Measurements from ENCODE around the gene DCST2. TPM values are rescaled to one million over a fixed set of nuclear protein-coding genes. Genes with fewer than 3 reads are reported as not detected.
"Not testable (repeated sequence)": the region's sequence is repeated elsewhere in the genome, so short reads cannot be mapped to it uniquely, and the experiment has no call there.

Gene DCST2
- total RNA-seq, 4 donors from 2014 or later: 3.8 to 11.5 (median 6.3) TPM

GRCh38 chr1:154989195-154989860 is 44.3 kb downstream of the DCST2 start:
- intact Hi-C loops (cut with DNase I; ENCODE audit: low total_unique reads): no loop called here
- TF ChIP-seq POLR2A (IDR thresholded peaks at IDR 0.05): no peak
- TF ChIP-seq CTCF (IDR thresholded peaks at IDR 0.05): no peak
- DNase-seq (ENCODE audit: low spot score in 2 of 2): no peak
- H3K4me3 ChIP-seq (ENCODE audit: low read depth, poor library complexity, severe bottlenecking): no peak overlapping the region
- 75 to 92% methylated on average over 3 of the region's 3 CpGs for WGBS, 2 donors

DNA sequence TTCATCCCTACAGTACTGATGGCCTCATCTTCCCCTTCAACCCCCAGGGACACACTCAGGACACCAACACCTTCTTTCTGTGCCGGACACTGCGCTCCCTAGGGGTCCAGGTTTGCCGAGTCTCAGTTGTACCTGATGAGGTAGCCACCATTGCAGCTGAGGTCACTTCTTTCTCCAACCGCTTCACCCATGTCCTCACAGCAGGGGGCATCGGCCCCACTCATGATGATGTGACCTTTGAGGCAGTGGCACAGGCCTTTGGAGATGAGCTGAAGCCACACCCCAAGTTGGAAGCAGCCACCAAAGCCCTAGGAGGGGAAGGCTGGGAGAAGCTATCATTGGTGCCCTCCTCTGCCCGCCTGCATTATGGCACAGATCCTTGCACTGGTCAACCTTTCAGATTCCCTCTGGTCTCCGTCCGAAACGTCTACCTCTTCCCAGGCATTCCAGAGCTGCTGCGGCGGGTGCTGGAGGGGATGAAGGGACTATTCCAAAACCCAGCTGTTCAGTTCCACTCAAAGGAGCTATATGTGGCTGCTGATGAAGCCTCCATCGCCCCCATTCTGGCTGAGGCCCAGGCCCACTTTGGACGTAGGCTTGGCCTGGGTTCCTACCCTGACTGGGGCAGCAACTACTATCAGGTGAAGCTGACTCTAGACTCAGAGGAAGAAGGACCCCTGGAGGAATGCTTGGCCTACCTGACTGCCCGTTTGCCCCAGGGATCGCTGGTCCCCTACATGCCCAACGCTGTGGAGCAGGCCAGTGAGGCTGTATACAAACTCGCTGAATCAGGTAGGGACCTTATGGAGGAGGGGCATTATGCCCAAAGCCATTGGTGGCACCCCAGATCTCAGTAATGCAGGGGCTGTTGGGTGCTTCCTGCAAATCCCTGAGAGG is 45.3 kb downstream of the DCST2 start:
- intact Hi-C loops (cut with DNase I; ENCODE audit: low total_unique reads): no loop called here
- H3K4me3 ChIP-seq (ENCODE audit: low read depth, poor library complexity, severe bottlenecking): no peak overlapping the region
- TF ChIP-seq CTCF (IDR thresholded peaks at IDR 0.05): no peak
- no peak for TF ChIP-seq POLR2A (IDR thresholded peaks at IDR 0.05)
- no peak for DNase-seq (ENCODE audit: low spot score in 2 of 2)
- WGBS, 2 donors: 89% methylated on average over 17 of the region's 17 CpGs

- WGBS, 2 donors: 63 to 76% methylated on average over 6 of the region's 6 CpGs
- no peak for TF ChIP-seq CTCF (IDR thresholded peaks at IDR 0.05)
- TF ChIP-seq POLR2A (IDR thresholded peaks at IDR 0.05): no peak
- H3K4me3 ChIP-seq (ENCODE audit: low read depth, poor library complexity, severe bottlenecking): no peak overlapping the region
- intact Hi-C loops (cut with DNase I; ENCODE audit: low total_unique reads): no loop called here
- no peak for DNase-seq (ENCODE audit: low spot score in 2 of 2)
Measured at GRCh38 chr1:154987326-154987725, 46.3 kb downstream of the DCST2 start.

DNA sequence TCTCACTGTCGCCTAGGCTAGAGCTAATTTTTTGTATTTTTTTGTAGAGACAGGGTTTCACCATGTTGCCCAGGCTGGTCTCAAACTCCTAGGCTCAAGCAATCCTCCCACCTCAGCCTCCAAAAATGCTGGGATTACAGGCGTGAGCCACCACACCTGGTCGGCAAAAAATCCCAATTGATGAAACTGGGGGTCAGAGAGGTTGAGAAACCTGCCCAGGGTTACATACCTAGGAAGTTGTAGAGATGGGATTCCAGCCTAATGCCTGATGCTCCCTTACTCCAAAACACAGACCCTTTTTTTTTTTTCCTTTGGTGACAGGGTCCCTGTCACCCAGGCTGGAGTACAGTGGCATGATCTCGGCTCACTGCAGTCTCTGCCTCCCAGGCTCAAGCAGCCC is 46.8 kb downstream of the DCST2 start:
- 89 to 92% methylated on average over 4 of the region's 4 CpGs for WGBS, 2 donors
- DNase-seq (ENCODE audit: low spot score in 2 of 2); H3K4me3 ChIP-seq (ENCODE audit: low read depth, poor library complexity, severe bottlenecking); intact Hi-C loops (cut with DNase I; ENCODE audit: low total_unique reads): not testable (repeated sequence)

GRCh38 chr1:154983776-154984466 is 49.7 kb downstream of the DCST2 start:
- H3K4me3 ChIP-seq (ENCODE audit: low read depth, poor library complexity, severe bottlenecking): peak overlapping the region; percentile 66
- WGBS, 2 donors: 10% methylated on average over 17 of the region's 17 CpGs
- no peak for DNase-seq (ENCODE audit: low spot score in 2 of 2)
- intact Hi-C loops (cut with DNase I; ENCODE audit: low total_unique reads): no loop called here
- no peak for TF ChIP-seq POLR2A (IDR thresholded peaks at IDR 0.05)
- no peak for TF ChIP-seq CTCF (IDR thresholded peaks at IDR 0.05)

Measured in lower leg skin (tissue), 4 donors.